ENCODE data around the gene ADAMTS20. TPM values are rescaled to one million over a fixed set of nuclear protein-coding genes. Genes with fewer than 3 reads are reported as not detected.

Gene ADAMTS20, protein sequence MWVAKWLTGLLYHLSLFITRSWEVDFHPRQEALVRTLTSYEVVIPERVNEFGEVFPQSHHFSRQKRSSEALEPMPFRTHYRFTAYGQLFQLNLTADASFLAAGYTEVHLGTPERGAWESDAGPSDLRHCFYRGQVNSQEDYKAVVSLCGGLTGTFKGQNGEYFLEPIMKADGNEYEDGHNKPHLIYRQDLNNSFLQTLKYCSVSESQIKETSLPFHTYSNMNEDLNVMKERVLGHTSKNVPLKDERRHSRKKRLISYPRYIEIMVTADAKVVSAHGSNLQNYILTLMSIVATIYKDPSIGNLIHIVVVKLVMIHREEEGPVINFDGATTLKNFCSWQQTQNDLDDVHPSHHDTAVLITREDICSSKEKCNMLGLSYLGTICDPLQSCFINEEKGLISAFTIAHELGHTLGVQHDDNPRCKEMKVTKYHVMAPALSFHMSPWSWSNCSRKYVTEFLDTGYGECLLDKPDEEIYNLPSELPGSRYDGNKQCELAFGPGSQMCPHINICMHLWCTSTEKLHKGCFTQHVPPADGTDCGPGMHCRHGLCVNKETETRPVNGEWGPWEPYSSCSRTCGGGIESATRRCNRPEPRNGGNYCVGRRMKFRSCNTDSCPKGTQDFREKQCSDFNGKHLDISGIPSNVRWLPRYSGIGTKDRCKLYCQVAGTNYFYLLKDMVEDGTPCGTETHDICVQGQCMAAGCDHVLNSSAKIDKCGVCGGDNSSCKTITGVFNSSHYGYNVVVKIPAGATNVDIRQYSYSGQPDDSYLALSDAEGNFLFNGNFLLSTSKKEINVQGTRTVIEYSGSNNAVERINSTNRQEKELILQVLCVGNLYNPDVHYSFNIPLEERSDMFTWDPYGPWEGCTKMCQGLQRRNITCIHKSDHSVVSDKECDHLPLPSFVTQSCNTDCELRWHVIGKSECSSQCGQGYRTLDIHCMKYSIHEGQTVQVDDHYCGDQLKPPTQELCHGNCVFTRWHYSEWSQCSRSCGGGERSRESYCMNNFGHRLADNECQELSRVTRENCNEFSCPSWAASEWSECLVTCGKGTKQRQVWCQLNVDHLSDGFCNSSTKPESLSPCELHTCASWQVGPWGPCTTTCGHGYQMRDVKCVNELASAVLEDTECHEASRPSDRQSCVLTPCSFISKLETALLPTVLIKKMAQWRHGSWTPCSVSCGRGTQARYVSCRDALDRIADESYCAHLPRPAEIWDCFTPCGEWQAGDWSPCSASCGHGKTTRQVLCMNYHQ (N-terminal part only)
- total RNA-seq = not detected

DNA sequence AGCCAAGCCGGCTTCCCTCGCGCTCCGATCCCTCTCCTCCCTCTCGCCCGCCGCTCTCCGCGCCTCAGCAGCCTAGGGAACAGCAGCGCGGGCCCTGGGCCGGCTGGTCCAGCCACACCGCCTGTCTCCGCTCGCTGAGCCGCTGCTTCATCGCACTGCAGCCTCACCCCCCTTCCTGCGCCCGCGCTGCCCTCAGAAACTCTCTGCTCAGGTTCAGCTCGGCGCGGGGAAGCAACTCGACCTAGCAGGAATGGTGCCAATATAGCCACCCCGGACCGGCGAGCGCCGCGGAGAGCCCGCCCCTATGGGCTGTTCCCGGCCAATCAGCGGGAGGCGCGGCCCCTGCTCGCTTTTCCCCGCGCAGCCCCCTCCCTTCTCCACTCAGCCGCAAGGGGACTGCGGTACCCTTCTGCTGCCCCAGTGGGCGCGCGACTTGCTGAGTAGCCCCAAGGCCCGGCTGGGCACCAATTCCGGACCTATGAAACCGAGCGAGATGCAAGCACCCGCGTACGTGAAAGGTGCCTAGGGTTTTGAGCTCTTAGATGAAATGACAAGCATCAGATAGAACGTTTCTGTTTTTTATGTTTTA lies at the start of gene ADAMTS20:
Gene ADAMTS20 (minus strand): TSS at position 233 of the 589 bp plus-strand sequence. CDS start 282 bp downstream, outside the sequence.
- no peak within 1 kb of the TSS for H3K4me3 ChIP-seq (ENCODE audit: low read depth, poor library complexity, severe bottlenecking)
- WGBS, 2 donors = 1 to 4% methylated on average over 24 to 51 of the region's 51 CpGs
- intact Hi-C loops (cut with DNase I; ENCODE audit: low total_unique reads) = no loop called here
- TF ChIP-seq POLR2A (IDR thresholded peaks at IDR 0.05) = no peak
- TF ChIP-seq, protein P1, sequence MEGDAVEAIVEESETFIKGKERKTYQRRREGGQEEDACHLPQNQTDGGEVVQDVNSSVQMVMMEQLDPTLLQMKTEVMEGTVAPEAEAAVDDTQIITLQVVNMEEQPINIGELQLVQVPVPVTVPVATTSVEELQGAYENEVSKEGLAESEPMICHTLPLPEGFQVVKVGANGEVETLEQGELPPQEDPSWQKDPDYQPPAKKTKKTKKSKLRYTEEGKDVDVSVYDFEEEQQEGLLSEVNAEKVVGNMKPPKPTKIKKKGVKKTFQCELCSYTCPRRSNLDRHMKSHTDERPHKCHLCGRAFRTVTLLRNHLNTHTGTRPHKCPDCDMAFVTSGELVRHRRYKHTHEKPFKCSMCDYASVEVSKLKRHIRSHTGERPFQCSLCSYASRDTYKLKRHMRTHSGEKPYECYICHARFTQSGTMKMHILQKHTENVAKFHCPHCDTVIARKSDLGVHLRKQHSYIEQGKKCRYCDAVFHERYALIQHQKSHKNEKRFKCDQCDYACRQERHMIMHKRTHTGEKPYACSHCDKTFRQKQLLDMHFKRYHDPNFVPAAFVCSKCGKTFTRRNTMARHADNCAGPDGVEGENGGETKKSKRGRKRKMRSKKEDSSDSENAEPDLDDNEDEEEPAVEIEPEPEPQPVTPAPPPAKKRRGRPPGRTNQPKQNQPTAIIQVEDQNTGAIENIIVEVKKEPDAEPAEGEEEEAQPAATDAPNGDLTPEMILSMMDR (IDR thresholded peaks at IDR 0.05) = no peak
- no peak for DNase-seq (ENCODE audit: low spot score in 2 of 2)

GRCh38 chr12:43599708-43600107 lies 47.7 kb upstream of the ADAMTS20 start:
- intact Hi-C loops (cut with DNase I; ENCODE audit: low total_unique reads) = no loop called here
- 85 to 94% methylated on average over 1 of the region's 1 CpG for WGBS, 2 donors
- no peak for TF ChIP-seq POLR2A (IDR thresholded peaks at IDR 0.05)
- TF ChIP-seq, protein P1 (IDR thresholded peaks at IDR 0.05) = no peak
- no peak for DNase-seq (ENCODE audit: low spot score in 2 of 2)
- H3K4me3 ChIP-seq (ENCODE audit: low read depth, poor library complexity, severe bottlenecking) = no peak overlapping the region

DNA sequence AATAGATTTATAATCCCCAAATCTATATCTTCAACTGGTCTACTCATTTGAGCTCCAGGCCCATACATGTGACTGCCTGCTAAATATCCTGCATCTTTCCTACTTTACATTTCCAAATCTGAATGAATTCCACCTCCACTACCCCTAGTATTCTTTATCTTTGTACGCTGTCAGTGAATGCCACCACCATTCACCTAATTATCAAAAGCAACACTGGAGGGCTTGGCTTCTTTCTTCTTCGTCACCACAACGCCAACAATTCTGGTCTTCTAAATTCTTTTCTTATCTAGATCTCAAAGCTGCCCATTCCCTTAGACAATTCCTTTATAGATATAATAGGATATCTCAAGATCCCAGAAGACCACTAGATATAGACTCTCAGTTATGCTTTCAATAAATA lies 47.1 kb upstream of the ADAMTS20 start:
- no peak for TF ChIP-seq POLR2A (IDR thresholded peaks at IDR 0.05)
- TF ChIP-seq, protein P1 (IDR thresholded peaks at IDR 0.05) = no peak
- WGBS, 2 donors = 90 to 91% methylated on average over 3 of the region's 3 CpGs
- no peak for DNase-seq (ENCODE audit: low spot score in 2 of 2)
- no peak overlapping the region for H3K4me3 ChIP-seq (ENCODE audit: low read depth, poor library complexity, severe bottlenecking)
- intact Hi-C loops (cut with DNase I; ENCODE audit: low total_unique reads) = no loop called here

GRCh38 chr12:43590307-43590706 lies 38.3 kb upstream of the ADAMTS20 start:
- 50 to 71% methylated on average over 1 of the region's 1 CpG for WGBS, 2 donors
- no peak for DNase-seq (ENCODE audit: low spot score in 2 of 2)
- TF ChIP-seq POLR2A (IDR thresholded peaks at IDR 0.05) = no peak
- intact Hi-C loops (cut with DNase I; ENCODE audit: low total_unique reads) = no loop called here
- no peak overlapping the region for H3K4me3 ChIP-seq (ENCODE audit: low read depth, poor library complexity, severe bottlenecking)

DNA sequence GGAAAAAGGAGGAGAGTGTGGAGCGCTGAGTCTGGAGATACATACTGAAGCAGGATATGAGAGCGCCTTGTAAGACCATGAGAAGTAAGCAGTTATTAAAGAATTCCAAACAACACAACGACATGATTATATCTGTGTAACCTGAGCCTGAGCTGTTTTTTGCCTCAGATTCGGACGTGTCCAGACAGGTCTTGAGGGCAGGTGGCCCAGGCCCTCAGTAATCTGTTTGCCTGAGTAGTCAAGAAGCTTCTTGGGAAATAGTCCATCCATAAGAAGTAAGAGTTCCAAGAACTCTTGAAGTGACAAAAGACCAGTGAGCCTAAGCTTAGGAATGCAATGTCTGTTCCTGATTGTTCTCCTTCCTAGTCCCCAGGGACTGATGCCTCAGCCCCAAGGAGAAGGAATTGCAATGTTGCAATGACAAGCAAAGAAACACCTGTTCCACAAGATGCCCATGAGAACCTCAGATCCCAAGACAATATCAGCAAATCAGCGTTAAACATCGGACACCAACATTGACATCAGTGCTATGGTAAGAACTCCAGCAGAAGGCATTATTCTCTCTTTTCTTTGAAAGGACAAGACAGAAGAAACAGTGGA lies 34.7 kb upstream of the ADAMTS20 start:
- intact Hi-C loops (cut with DNase I; ENCODE audit: low total_unique reads) = no loop called here
- no peak overlapping the region for H3K4me3 ChIP-seq (ENCODE audit: low read depth, poor library complexity, severe bottlenecking)
- no peak for DNase-seq (ENCODE audit: low spot score in 2 of 2)
- 76 to 77% methylated on average over 7 of the region's 7 CpGs for WGBS, 2 donors
- TF ChIP-seq POLR2A (IDR thresholded peaks at IDR 0.05) = no peak
- TF ChIP-seq, protein P1 (IDR thresholded peaks at IDR 0.05) = no peak
